GM23338 (cell line): ENCODE results near the gene IFITM10.

Source experiments
- CREB1 ChIP-seq: fragments of 250-450 bp; sonication (Bioruptor Pico); IDR thresholded peaks from 2 replicates; pipeline ENCODE4 v1.5.0; 2020; ENCODE audit warnings: low read depth, mild to moderate bottlenecking, moderate library complexity
- EZH2 ChIP-seq: fragments of 200-600 bp; sonication (generic); IDR thresholded peaks from one replicate; pipeline ENCODE4 v1.8.0; 2017; ENCODE audit warnings: antibody characterized with exemption, mild to moderate bottlenecking, low read depth; ENCODE audit not compliant: unreplicated experiment
- EZH2phosphoT487 ChIP-seq: fragments of 200-600 bp; sonication (generic); IDR thresholded peaks from one replicate; pipeline ENCODE4 v1.8.1; 2018; ENCODE audit warnings: antibody characterized with exemption; ENCODE audit not compliant: unreplicated experiment
- JUNB ChIP-seq: IDR thresholded peaks from one replicate; pipeline ENCODE4 v1.6.1; 2016; ENCODE audit warnings: antibody characterized with exemption; ENCODE audit not compliant: unreplicated experiment
- NANOG ChIP-seq: IDR thresholded peaks from 2 replicates; pipeline ENCODE4 v1.6.1; 2016; ENCODE audit warnings: antibody characterized with exemption, borderline replicate concordance
- POLR2AphosphoS5 ChIP-seq: IDR thresholded peaks from 2 replicates; pipeline ENCODE4 v1.6.1; 2016; ENCODE audit warnings: antibody characterized with exemption, low read depth
- STAT1 ChIP-seq: IDR thresholded peaks from one replicate; pipeline ENCODE4 v1.6.1; 2016; ENCODE audit warnings: antibody characterized with exemption; ENCODE audit not compliant: unreplicated experiment
- ZNF114 ChIP-seq: fragments of 250-450 bp; sonication (Bioruptor Pico); IDR thresholded peaks from 2 replicates; pipeline ENCODE4 v1.5.0; 2020; ENCODE audit warnings: mild to moderate bottlenecking, moderate library complexity
- ZNF331 ChIP-seq: fragments of 250-450 bp; sonication (Bioruptor Pico); IDR thresholded peaks from 2 replicates; pipeline ENCODE4 v1.5.0; 2020; ENCODE audit warnings: low read depth, mild to moderate bottlenecking, moderate library complexity
- TF ChIP-seq, protein P1 (sequence below), 2 experiments: fragments of 200-600 bp in 1 of 2; sonication (generic) in 1 of 2; conservative IDR thresholded peaks; 2 replicates each; pipeline versions ENCODE4 v1.5.1 to v1.6.1; 2016 to 2017; ENCODE audit warnings: antibody characterized with exemption in 2 of 2, low read depth in 2 of 2, mild to moderate bottlenecking in 2 of 2, moderate library complexity in 1 of 2
- TF ChIP-seq, protein P2 (sequence below): IDR thresholded peaks from one replicate; pipeline ENCODE4 v1.6.1; 2018; ENCODE audit warnings: antibody characterized with exemption; ENCODE audit not compliant: unreplicated experiment
- TF ChIP-seq, protein P3 (sequence below): fragments of 250-450 bp; sonication (Bioruptor Pico); IDR thresholded peaks from 2 replicates; pipeline ENCODE4 v1.5.0; 2020; ENCODE audit warnings: mild to moderate bottlenecking, moderate library complexity
- TF ChIP-seq, protein P4 (sequence below): IDR thresholded peaks from 2 replicates; pipeline ENCODE4 v1.6.1; 2016; ENCODE audit warnings: antibody characterized with exemption

DNA sequence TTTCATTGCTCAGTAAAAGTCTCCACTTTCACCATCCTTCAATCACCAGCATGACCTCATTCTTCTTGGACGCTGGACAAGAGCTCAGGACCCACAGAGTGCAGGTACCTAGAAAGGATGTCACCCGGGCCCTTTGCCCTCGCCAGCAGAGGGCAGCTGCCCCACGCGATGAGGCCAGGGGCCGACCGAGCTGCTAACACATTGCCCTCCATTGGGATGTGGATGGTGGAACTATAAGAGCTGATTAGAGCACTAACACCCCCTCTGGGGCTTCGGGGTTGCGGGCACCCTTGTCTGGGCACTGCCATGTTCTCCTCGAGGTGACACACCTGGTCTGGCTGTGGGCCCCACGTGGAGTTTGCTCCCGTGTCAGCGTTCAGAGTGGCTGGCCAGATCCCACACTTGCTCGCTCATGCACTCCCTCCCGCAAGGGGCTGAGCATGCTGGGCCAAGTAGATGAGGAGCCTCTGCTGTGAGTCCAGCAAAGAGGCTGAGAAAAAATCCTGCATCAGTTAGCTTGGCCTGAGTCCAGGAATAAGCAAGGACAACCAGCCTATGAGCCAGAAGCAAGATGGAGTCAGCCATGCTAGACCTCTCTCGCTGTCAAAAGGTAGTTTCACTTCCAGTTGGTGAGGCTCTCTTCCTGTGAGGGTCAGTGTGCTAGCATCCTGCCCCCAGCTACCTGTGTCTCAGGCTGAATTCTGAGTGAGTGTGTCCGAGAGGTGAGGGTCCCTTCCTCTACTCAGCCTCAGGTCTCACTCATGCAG, 43.6 kb downstream of the IFITM10 start:
- TF ChIP-seq POLR2AphosphoS5 (no peak), CREB1 (CRISPR knock-in tag) (no peak), EZH2 (no peak), EZH2phosphoT487 (no peak), STAT1 (no peak), JUNB (no peak), ZNF114 (no peak), ZNF331 (CRISPR knock-in tag) (no peak), NANOG (no peak)
- TF ChIP-seq, protein P1, sequence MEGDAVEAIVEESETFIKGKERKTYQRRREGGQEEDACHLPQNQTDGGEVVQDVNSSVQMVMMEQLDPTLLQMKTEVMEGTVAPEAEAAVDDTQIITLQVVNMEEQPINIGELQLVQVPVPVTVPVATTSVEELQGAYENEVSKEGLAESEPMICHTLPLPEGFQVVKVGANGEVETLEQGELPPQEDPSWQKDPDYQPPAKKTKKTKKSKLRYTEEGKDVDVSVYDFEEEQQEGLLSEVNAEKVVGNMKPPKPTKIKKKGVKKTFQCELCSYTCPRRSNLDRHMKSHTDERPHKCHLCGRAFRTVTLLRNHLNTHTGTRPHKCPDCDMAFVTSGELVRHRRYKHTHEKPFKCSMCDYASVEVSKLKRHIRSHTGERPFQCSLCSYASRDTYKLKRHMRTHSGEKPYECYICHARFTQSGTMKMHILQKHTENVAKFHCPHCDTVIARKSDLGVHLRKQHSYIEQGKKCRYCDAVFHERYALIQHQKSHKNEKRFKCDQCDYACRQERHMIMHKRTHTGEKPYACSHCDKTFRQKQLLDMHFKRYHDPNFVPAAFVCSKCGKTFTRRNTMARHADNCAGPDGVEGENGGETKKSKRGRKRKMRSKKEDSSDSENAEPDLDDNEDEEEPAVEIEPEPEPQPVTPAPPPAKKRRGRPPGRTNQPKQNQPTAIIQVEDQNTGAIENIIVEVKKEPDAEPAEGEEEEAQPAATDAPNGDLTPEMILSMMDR (conservative IDR thresholded peaks at IDR 0.05; ENCODE audit: low read depth in 2 of 2), result peak; percentile 10 to 43; a peak in 2 of 4 replicates
- TF ChIP-seq, protein P2, sequence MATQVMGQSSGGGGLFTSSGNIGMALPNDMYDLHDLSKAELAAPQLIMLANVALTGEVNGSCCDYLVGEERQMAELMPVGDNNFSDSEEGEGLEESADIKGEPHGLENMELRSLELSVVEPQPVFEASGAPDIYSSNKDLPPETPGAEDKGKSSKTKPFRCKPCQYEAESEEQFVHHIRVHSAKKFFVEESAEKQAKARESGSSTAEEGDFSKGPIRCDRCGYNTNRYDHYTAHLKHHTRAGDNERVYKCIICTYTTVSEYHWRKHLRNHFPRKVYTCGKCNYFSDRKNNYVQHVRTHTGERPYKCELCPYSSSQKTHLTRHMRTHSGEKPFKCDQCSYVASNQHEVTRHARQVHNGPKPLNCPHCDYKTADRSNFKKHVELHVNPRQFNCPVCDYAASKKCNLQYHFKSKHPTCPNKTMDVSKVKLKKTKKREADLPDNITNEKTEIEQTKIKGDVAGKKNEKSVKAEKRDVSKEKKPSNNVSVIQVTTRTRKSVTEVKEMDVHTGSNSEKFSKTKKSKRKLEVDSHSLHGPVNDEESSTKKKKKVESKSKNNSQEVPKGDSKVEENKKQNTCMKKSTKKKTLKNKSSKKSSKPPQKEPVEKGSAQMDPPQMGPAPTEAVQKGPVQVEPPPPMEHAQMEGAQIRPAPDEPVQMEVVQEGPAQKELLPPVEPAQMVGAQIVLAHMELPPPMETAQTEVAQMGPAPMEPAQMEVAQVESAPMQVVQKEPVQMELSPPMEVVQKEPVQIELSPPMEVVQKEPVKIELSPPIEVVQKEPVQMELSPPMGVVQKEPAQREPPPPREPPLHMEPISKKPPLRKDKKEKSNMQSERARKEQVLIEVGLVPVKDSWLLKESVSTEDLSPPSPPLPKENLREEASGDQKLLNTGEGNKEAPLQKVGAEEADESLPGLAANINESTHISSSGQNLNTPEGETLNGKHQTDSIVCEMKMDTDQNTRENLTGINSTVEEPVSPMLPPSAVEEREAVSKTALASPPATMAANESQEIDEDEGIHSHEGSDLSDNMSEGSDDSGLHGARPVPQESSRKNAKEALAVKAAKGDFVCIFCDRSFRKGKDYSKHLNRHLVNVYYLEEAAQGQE, result no peak
- TF ChIP-seq, protein P3, sequence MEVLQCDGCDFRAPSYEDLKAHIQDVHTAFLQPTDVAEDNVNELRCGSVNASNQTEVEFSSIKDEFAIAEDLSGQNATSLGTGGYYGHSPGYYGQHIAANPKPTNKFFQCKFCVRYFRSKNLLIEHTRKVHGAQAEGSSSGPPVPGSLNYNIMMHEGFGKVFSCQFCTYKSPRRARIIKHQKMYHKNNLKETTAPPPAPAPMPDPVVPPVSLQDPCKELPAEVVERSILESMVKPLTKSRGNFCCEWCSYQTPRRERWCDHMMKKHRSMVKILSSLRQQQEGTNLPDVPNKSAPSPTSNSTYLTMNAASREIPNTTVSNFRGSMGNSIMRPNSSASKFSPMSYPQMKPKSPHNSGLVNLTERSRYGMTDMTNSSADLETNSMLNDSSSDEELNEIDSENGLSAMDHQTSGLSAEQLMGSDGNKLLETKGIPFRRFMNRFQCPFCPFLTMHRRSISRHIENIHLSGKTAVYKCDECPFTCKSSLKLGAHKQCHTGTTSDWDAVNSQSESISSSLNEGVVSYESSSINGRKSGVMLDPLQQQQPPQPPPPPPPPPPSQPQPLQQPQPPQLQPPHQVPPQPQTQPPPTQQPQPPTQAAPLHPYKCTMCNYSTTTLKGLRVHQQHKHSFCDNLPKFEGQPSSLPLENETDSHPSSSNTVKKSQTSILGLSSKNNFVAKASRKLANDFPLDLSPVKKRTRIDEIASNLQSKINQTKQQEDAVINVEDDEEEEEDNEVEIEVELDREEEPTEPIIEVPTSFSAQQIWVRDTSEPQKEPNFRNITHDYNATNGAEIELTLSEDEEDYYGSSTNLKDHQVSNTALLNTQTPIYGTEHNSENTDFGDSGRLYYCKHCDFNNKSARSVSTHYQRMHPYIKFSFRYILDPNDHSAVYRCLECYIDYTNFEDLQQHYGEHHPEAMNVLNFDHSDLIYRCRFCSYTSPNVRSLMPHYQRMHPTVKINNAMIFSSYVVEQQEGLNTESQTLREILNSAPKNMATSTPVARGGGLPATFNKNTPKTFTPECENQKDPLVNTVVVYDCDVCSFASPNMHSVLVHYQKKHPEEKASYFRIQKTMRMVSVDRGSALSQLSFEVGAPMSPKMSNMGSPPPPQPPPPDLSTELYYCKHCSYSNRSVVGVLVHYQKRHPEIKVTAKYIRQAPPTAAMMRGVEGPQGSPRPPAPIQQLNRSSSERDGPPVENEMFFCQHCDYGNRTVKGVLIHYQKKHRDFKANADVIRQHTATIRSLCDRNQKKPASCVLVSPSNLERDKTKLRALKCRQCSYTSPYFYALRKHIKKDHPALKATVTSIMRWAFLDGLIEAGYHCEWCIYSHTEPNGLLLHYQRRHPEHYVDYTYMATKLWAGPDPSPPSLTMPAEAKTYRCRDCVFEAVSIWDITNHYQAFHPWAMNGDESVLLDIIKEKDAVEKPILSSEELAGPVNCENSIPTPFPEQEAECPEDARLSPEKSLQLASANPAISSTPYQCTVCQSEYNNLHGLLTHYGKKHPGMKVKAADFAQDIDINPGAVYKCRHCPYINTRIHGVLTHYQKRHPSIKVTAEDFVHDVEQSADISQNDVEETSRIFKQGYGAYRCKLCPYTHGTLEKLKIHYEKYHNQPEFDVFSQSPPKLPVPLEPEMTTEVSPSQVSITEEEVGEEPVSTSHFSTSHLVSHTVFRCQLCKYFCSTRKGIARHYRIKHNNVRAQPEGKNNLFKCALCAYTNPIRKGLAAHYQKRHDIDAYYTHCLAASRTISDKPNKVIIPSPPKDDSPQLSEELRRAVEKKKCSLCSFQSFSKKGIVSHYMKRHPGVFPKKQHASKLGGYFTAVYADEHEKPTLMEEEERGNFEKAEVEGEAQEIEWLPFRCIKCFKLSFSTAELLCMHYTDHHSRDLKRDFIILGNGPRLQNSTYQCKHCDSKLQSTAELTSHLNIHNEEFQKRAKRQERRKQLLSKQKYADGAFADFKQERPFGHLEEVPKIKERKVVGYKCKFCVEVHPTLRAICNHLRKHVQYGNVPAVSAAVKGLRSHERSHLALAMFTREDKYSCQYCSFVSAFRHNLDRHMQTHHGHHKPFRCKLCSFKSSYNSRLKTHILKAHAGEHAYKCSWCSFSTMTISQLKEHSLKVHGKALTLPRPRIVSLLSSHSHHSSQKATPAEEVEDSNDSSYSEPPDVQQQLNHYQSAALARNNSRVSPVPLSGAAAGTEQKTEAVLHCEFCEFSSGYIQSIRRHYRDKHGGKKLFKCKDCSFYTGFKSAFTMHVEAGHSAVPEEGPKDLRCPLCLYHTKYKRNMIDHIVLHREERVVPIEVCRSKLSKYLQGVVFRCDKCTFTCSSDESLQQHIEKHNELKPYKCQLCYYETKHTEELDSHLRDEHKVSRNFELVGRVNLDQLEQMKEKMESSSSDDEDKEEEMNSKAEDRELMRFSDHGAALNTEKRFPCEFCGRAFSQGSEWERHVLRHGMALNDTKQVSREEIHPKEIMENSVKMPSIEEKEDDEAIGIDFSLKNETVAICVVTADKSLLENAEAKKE, result no peak
- TF ChIP-seq, protein P4, sequence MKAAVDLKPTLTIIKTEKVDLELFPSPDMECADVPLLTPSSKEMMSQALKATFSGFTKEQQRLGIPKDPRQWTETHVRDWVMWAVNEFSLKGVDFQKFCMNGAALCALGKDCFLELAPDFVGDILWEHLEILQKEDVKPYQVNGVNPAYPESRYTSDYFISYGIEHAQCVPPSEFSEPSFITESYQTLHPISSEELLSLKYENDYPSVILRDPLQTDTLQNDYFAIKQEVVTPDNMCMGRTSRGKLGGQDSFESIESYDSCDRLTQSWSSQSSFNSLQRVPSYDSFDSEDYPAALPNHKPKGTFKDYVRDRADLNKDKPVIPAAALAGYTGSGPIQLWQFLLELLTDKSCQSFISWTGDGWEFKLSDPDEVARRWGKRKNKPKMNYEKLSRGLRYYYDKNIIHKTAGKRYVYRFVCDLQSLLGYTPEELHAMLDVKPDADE, result no peak
